ENCODE data around the gene CMAS.

DNA sequence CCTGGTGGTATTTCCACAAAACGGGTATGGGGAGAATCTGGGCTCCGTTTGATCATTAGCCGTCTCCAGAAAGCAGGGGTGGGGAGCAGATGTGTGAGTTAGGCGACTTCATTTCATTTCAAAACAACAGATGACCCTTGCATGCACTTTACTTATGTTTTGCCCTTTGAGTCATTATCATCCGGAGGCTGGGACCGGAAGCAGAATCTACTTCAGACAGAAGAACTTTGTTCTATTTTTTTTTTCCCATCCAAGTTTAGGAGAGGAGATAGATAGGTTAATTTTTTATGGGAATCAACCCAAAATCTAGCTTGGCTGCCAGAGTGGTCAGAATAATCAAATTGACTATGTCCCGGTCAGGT, 31.3 kb upstream of the CMAS start:
- TF ChIP-seq ISL1 (CRISPR knock-in tag; IDR thresholded peaks at IDR 0.05) (no peak), SNAI2 (CRISPR knock-in tag; IDR thresholded peaks at IDR 0.05) (no peak), ZFP30 (CRISPR knock-in tag; IDR thresholded peaks at IDR 0.05) (no peak), ZC3H10 (CRISPR knock-in tag; IDR thresholded peaks at IDR 0.05) (no peak), PPARA (CRISPR knock-in tag; IDR thresholded peaks at IDR 0.05; ENCODE audit: borderline replicate concordance) (no peak), CSDC2 (CRISPR knock-in tag; IDR thresholded peaks at IDR 0.05) (no peak), ZNF8 (CRISPR knock-in tag; IDR thresholded peaks at IDR 0.05) (no peak), ARNTL (CRISPR knock-in tag; IDR thresholded peaks at IDR 0.05; ENCODE audit: borderline replicate concordance, low read depth) (no peak), GLIS3 (CRISPR knock-in tag; IDR thresholded peaks at IDR 0.05) (no peak), ZFP3 (CRISPR knock-in tag; IDR thresholded peaks at IDR 0.05) (no peak), OSR1 (CRISPR knock-in tag; IDR thresholded peaks at IDR 0.05) (no peak), ESRRG (CRISPR knock-in tag; IDR thresholded peaks at IDR 0.05) (no peak)
- TF ChIP-seq, protein P1, sequence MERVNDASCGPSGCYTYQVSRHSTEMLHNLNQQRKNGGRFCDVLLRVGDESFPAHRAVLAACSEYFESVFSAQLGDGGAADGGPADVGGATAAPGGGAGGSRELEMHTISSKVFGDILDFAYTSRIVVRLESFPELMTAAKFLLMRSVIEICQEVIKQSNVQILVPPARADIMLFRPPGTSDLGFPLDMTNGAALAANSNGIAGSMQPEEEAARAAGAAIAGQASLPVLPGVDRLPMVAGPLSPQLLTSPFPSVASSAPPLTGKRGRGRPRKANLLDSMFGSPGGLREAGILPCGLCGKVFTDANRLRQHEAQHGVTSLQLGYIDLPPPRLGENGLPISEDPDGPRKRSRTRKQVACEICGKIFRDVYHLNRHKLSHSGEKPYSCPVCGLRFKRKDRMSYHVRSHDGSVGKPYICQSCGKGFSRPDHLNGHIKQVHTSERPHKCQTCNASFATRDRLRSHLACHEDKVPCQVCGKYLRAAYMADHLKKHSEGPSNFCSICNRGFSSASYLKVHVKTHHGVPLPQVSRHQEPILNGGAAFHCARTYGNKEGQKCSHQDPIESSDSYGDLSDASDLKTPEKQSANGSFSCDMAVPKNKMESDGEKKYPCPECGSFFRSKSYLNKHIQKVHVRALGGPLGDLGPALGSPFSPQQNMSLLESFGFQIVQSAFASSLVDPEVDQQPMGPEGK (CRISPR knock-in tag; IDR thresholded peaks at IDR 0.05; ENCODE audit: borderline replicate concordance): no peak
- TF ChIP-seq, protein P2, sequence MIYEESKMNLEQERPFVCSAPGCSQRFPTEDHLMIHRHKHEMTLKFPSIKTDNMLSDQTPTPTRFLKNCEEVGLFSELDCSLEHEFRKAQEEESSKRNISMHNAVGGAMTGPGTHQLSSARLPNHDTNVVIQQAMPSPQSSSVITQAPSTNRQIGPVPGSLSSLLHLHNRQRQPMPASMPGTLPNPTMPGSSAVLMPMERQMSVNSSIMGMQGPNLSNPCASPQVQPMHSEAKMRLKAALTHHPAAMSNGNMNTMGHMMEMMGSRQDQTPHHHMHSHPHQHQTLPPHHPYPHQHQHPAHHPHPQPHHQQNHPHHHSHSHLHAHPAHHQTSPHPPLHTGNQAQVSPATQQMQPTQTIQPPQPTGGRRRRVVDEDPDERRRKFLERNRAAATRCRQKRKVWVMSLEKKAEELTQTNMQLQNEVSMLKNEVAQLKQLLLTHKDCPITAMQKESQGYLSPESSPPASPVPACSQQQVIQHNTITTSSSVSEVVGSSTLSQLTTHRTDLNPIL (CRISPR knock-in tag; IDR thresholded peaks at IDR 0.05; ENCODE audit: low read depth): no peak

Data from SK-N-SH treated with all-trans-retinoic acid at 6 μM for 48 hours (cell line).